K562 (cell line): Measurements from ENCODE around the gene ODAPH. TPM values are rescaled to one million over a fixed set of nuclear protein-coding genes. Genes with fewer than 3 reads are reported as not detected.

Source experiments
- ATAC-seq: fragments of 200-7000 bp; cut with Tn5 transposase; 3 replicates; pipeline ENCODE4 v1.9.1; 2020; ENCODE audit warnings: moderate library complexity
- BruUV-seq: library from RNA; stranded (reverse); fragments of 400-500 nt; replicated peaks from 2 replicates; lab custom pipeline; 2021; lab: Mats Ljungman, UMichigan
- CTCF ChIA-PET: fragments of 300-600 bp; formaldehyde crosslinking; extraction: SDS; loops from one replicate; lab custom pipeline; 2021; ENCODE audit warnings: low intra/inter-chr PET ratio; lab: Yijun Ruan, JAX
- POLR2A ChIA-PET: fragments of 300-600, 350-650 bp; sonication (Branson Sonifier 250); formaldehyde crosslinking; extraction: SDS; loops from one replicate; lab custom pipeline; 2021; ENCODE audit warnings: antibody characterized with exemption, inconsistent platforms; lab: Yijun Ruan, JAX
- DNase-seq, 4 experiments: peaks; one replicate each; pipeline versions ENCODE4 v3.0.0 to v3.0.0-alpha.2; 2011 to 2018; ENCODE audit warnings: low spot score in 3 of 4, mixed read lengths in 3 of 4; ENCODE audit errors: extremely low read depth in 1 of 4
- FAIRE-seq: peaks from 2 replicates; lab custom pipeline; 2011; peaks lifted over from hg19 to GRCh38; lab: Jason Lieb, UNC
- H2AFZ ChIP-seq: 2 replicates; pipeline ENCODE4 v1.6.0; 2011; ENCODE audit warnings: low read depth, low read length, control low read depth, inconsistent platforms
- H3K27ac ChIP-seq: fragments of 200-600 bp; 3 replicates; pipeline ENCODE4 v1.8.0; 2011; ENCODE audit warnings: low read depth, mild to moderate bottlenecking, control low read depth, inconsistent platforms, low read length, moderate library complexity, mixed read lengths; ENCODE audit errors: extremely low read depth
- H3K27me3 ChIP-seq, 2 experiments: fragments of 300-600 bp in 1 of 2; 2 replicates in 1 of 2; 3 replicates in 1 of 2; pipeline versions ENCODE4 v1.6.0 to v1.8.0; 2011; ENCODE audit warnings: inconsistent platforms in 2 of 2, low read length in 2 of 2, mild to moderate bottlenecking in 1 of 2, mixed read lengths in 1 of 2, moderate library complexity in 1 of 2; ENCODE audit not compliant: control insufficient read depth in 2 of 2, insufficient read depth in 2 of 2
- H3K36me3 ChIP-seq: fragments of 300-600 bp; 3 replicates; pipeline ENCODE4 v1.8.0; 2011; ENCODE audit warnings: mild to moderate bottlenecking, low read length, inconsistent platforms; ENCODE audit not compliant: control insufficient read depth, insufficient read depth
- H3K4me1 ChIP-seq, 2 experiments: fragments of 200-600 bp in 1 of 2; replicated peaks in 1 of 2; 2 replicates in 1 of 2; 3 replicates in 1 of 2; pipeline versions ENCODE4 v1.5.1 to v1.8.0; 2011; ENCODE audit warnings: inconsistent platforms in 2 of 2, low read length in 2 of 2, mild to moderate bottlenecking in 1 of 2, mixed read lengths in 1 of 2, moderate library complexity in 1 of 2; ENCODE audit not compliant: control insufficient read depth in 2 of 2, insufficient read depth in 2 of 2
- H3K4me2 ChIP-seq: 2 replicates; pipeline ENCODE4 v1.6.1; 2011; ENCODE audit warnings: low read length, control low read depth, inconsistent platforms, mixed read lengths; ENCODE audit not compliant: insufficient read depth
- H3K4me3 ChIP-seq: fragments of 200-600 bp; sonication (generic), shearing (Covaris generic); 2 replicates; pipeline ENCODE4 v1.5.1; 2016; ENCODE audit warnings: control low read depth, inconsistent platforms
- H3K79me2 ChIP-seq: fragments of 200-600 bp; 3 replicates; pipeline ENCODE4 v1.8.0; 2011; ENCODE audit warnings: low read length, inconsistent platforms; ENCODE audit not compliant: control insufficient read depth, insufficient read depth
- H3K9ac ChIP-seq, 2 experiments: 2 replicates each; pipeline versions ENCODE4 v1.6.0 to v1.6.1; 2011; ENCODE audit warnings: low read depth in 2 of 2, low read length in 2 of 2, control low read depth in 1 of 2, inconsistent platforms in 1 of 2, mild to moderate bottlenecking in 1 of 2, mixed read lengths in 1 of 2; ENCODE audit not compliant: insufficient read depth in 1 of 2
- H3K9me1 ChIP-seq: one replicate; pipeline ENCODE4 v1.6.0; 2011; ENCODE audit warnings: inconsistent platforms, mild to moderate bottlenecking, low read length, moderate library complexity; ENCODE audit not compliant: control insufficient read depth, insufficient read depth
- H3K9me3 ChIP-seq: replicated peaks from 2 replicates; pipeline ENCODE4 v1.5.1; 2011; ENCODE audit warnings: low read depth, low read length, inconsistent platforms; ENCODE audit not compliant: control insufficient read depth, insufficient read depth
- H4K20me1 ChIP-seq: replicated peaks from 2 replicates; pipeline ENCODE4 v1.6.1; 2011; ENCODE audit warnings: low read length, inconsistent platforms, mixed read lengths; ENCODE audit not compliant: control insufficient read depth, insufficient read depth
- CBFA2T2 ChIP-seq: fragments of 450-650 bp; conservative IDR thresholded peaks from 2 replicates; pipeline ENCODE4 v1.6.1; 2017; ENCODE audit warnings: mild to moderate bottlenecking
- CBFA2T3 ChIP-seq: fragments of 450-650 bp; IDR thresholded peaks from 2 replicates; pipeline ENCODE4 v1.6.1; 2017
- JUN ChIP-seq, 2 experiments: sonication (generic) in 1 of 2; formaldehyde crosslinking in 1 of 2; IDR thresholded peaks; 2 replicates each; pipeline versions ENCODE4 v1.6.1 to v1.8.0; 2012 to 2022; ENCODE audit warnings: borderline replicate concordance in 2 of 2, mild to moderate bottlenecking in 2 of 2, improper control_type of control experiment in 1 of 2, low read depth in 1 of 2, low read length in 1 of 2, missing genetic modification reagents in 1 of 2
- NFIC ChIP-seq: fragments of 450-650 bp; IDR thresholded peaks from 2 replicates; pipeline ENCODE4 v1.6.1; 2017; ENCODE audit warnings: mild to moderate bottlenecking, inconsistent platforms
- NFIX ChIP-seq: fragments of 250-450 bp; sonication (Bioruptor Pico); IDR thresholded peaks from 2 replicates; pipeline ENCODE4 v1.4.0; 2020; ENCODE audit warnings: low read depth, mild to moderate bottlenecking, moderate library complexity
- RFX5 ChIP-seq: IDR thresholded peaks from 2 replicates; pipeline ENCODE4 v1.6.1; 2011; ENCODE audit warnings: low read depth, mild to moderate bottlenecking, improper control_type of control experiment, low read length
- SIRT6 ChIP-seq: IDR thresholded peaks from one replicate; pipeline ENCODE4 v1.6.1; 2012; ENCODE audit warnings: low read depth, mild to moderate bottlenecking, control low read depth, inconsistent platforms, low read length, moderate library complexity
- SPI1 ChIP-seq: IDR thresholded peaks from 2 replicates; pipeline ENCODE4 v1.6.1; 2011; ENCODE audit warnings: low read depth, low read length, control low read depth, borderline replicate concordance
- TAL1 ChIP-seq: fragments of 450-650 bp; IDR thresholded peaks from 2 replicates; pipeline ENCODE4 v1.6.1; 2016; ENCODE audit warnings: mild to moderate bottlenecking
- TEAD1 ChIP-seq, 2 experiments: fragments of 450-650 bp in 1 of 2; sonication (generic) in 1 of 2; formaldehyde crosslinking; IDR thresholded peaks; 2 replicates each; pipeline versions ENCODE4 v1.4.0 to v1.8.0; 2020 to 2022; ENCODE audit warnings: mild to moderate bottlenecking in 2 of 2, missing genetic modification reagents in 1 of 2
- TEAD4 ChIP-seq, 2 experiments: sonication (generic) in 1 of 2; formaldehyde crosslinking in 1 of 2; IDR thresholded peaks; 2 replicates each; pipeline versions ENCODE4 v1.6.1 to v1.8.0; 2012 to 2022; ENCODE audit warnings: borderline replicate concordance in 1 of 2, inconsistent platforms in 1 of 2, low read length in 1 of 2, mild to moderate bottlenecking in 1 of 2, missing genetic modification reagents in 1 of 2
- ZFP30 ChIP-seq: fragments of 250-450 bp; sonication (Bioruptor Pico); IDR thresholded peaks from 2 replicates; pipeline ENCODE4 v1.8.0; 2022; ENCODE audit warnings: moderate library complexity, mild to moderate bottlenecking, inconsistent platforms, borderline replicate concordance
- WGBS: fragments of 100-300 bp; shearing (Covaris generic); methylation state at CpG from one replicate; pipeline ENCODE4 v1.1.6; 2016; ENCODE audit warnings: low coverage, mixed read lengths; ENCODE audit not compliant: insufficient coverage; ENCODE audit errors: missing lambda C conversion rate; 5-methylcytosine and 5-hydroxymethylcytosine counted together
- in situ Hi-C: fragments of 300-500 bp; cut with MboI; formaldehyde crosslinking; loops from 4 replicates; pipeline ENCODE4 v1.15.0; 2018; ENCODE audit warnings: inconsistent platforms, mixed read lengths
- intact Hi-C: fragments of 100-400 bp; cut with micrococcal nuclease; formaldehyde crosslinking; loops from 2 replicates; pipeline ENCODE4 v1.14.2; 2022
- polyA plus RNA-seq, 8 experiments: library from polyadenylated mRNA; depleted of rRNA in 4 of 8; stranded (reverse) in 5 of 8; unstranded in 3 of 8; fragments of >200 nt; fragmentation: Nextera tagmentation in 2 of 8; fragmentation: Illumina TruSeq in 1 of 8; extraction: Ambion mirVana in 2 of 8; extraction: Trizol in 1 of 8; gene quantifications; 2 replicates each; pipeline versions ENCODE4 v1.2.1 to v1.2.3, GENCODE V29; 2011 to 2014; ENCODE audit warnings: inconsistent platforms in 1 of 8, missing spikeins in 1 of 8
- total RNA-seq, 7 experiments: library from RNA; depleted of rRNA in 6 of 7; stranded (reverse); fragments of >200 nt in 6 of 7; fragmentation: Illumina TruSeq in 2 of 7; extraction: Trizol in 2 of 7; gene quantifications; 2 replicates each; pipeline versions ENCODE4 v1.2.1 to v1.2.3, GENCODE V29; 2011 to 2021; ENCODE audit warnings: low replicate concordance in 1 of 7

Gene ODAPH
- total and polyA plus RNA-seq, 9 of the 15 experiments (the other 6 are each of a cell fraction or from before 2014, with no cell fraction given) = not detected

- TF ChIP-seq TEAD4 (IDR thresholded peaks at IDR 0.05; ENCODE audit: low read length) = peak; percentile 34
- no peak for TF ChIP-seq TEAD4 (CRISPR knock-in tag; IDR thresholded peaks at IDR 0.05; ENCODE audit: borderline replicate concordance)
- peak; percentile 63 for TF ChIP-seq SPI1
- no peak for TF ChIP-seq ZFP30 (CRISPR knock-in tag)
- 0 out of 4 replicates have a peak, but pooled peaks of 1 of the 2 experiments have one; percentile 53 for TF ChIP-seq TEAD1 (CRISPR knock-in tag; IDR thresholded peaks at IDR 0.05)
- TF ChIP-seq RFX5 = no peak
- TF ChIP-seq SIRT6 = no peak
- 0 out of 2 replicates have a peak, but pooled peaks have one; percentile 9 for TF ChIP-seq CBFA2T2
- TF ChIP-seq TAL1 = peak; percentile 13; the same call in 1 of the 2 replicates
- peak; percentile 80 for TF ChIP-seq NFIX (CRISPR knock-in tag)
- TF ChIP-seq NFIC = peak; percentile 97
- TF ChIP-seq CBFA2T3 = 0 out of 2 replicates have a peak, but pooled peaks have one; percentile 26
- TF ChIP-seq JUN (IDR thresholded peaks at IDR 0.05; ENCODE audit: borderline replicate concordance, low read depth, low read length) = no peak
- no peak for TF ChIP-seq JUN (CRISPR knock-in tag; IDR thresholded peaks at IDR 0.05; ENCODE audit: borderline replicate concordance)
- in situ Hi-C loops = no loop called here
- 0 out of 3 replicates have a peak, but pooled peaks cover 2% of the 10 kb centered on the region for H3K36me3 ChIP-seq
- no peaks in the 10 kb centered on the region for H4K20me1 ChIP-seq
- H3K27ac ChIP-seq = no peak overlapping the region
- FAIRE-seq (no peak), ATAC-seq (peak; percentile 50; the same call in 2 of the 3 replicates), DNase-seq (peak in 2 of 4 experiments; percentile 15 to 37)
- ChIA-PET CTCF (no interaction called here), POLR2A (no interaction called here)
- H3K9me1 ChIP-seq = no peaks in the 10 kb centered on the region
- no peak overlapping the region for H2AFZ ChIP-seq
- no peaks in the 10 kb centered on the region for H3K27me3 ChIP-seq
- H3K9me3 ChIP-seq = no peaks in the 10 kb centered on the region
- H3K4me1 ChIP-seq = no peaks in the 10 kb centered on the region; a peak in 1 of 5 replicates
- H3K9ac ChIP-seq = peak overlapping the region in 1 of 2 experiments; percentile 49; a peak in 2 of 4 replicates
- no TSS peak for BruUV-seq
- no peak overlapping the region for H3K4me2 ChIP-seq
- H3K4me3 ChIP-seq = no peak overlapping the region
- H3K79me2 ChIP-seq = no peaks in the 10 kb centered on the region
- intact Hi-C loops = no loop called here
- 52% methylated on average over 13 of the region's 15 CpGs for WGBS
Measured at GRCh38 chr4:75547647-75548387, 8.0 kb upstream of the ODAPH start.
